C4-2B (cell line): ENCODE results near the gene DRC3.

Experiments
- CTCF ChIP-seq: fragments of 450-650 bp; conservative IDR thresholded peaks from 2 replicates; pipeline ENCODE4 v1.5.1; 2017; ENCODE audit warnings: mild to moderate bottlenecking
- ZFX ChIP-seq: fragments of 450-650 bp; IDR thresholded peaks from 2 replicates; pipeline ENCODE4 v1.6.1; 2017

- TF ChIP-seq CTCF: no peak
- no peak for TF ChIP-seq ZFX
These were observed 2.8 kb downstream of the DRC3 start for GRCh38 chr17:17975436-17975835.
